ENCODE results near the gene KCTD13. TPM values are rescaled to one million over a fixed set of nuclear protein-coding genes. Genes with fewer than 3 reads are reported as not detected.

KCTD13 gene
- total and polyA plus RNA-seq, 10 of the 15 experiments (the other 5 are each of a cell fraction or from before 2014, with no cell fraction given): 3.3 to 29.2 (median 12.5) TPM

DNA sequence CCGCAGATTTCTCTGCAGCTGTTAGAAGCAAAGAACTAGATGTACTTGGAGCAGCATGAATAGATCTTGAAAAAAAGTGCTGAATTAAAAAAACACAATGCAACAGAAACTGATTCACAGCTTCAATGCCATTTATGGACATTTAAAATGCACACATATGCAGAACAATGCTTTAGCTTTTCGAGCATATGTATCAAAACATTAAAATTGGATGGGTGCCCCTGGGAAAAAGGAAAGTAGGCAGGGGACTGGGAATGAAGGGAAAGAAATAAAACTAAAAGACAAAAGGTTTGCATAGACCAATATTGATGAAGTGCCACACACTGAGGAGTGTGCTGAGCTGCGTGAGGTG lies 5.0 kb downstream of the KCTD13 start:
- Histone ChIP-seq H2AFZ (ENCODE audit: control insufficient read depth, low read depth, low read length) (no peak overlapping the region), H3K4me3 (no peak overlapping the region), H3K4me2 (ENCODE audit: control insufficient read depth, insufficient read depth) (no peak overlapping the region), H3K36me3 (ENCODE audit: control insufficient read depth in 2 of 2, insufficient read depth in 2 of 2, low read length in 1 of 2) (peaks cover 0 to 9% of the 10 kb centered on the region in 2 experiments; a peak in 3 of 4 replicates), H3K27ac (ENCODE audit: control insufficient read depth, insufficient read depth) (no peak overlapping the region), H3K9me3 (replicated peaks; ENCODE audit: control insufficient read depth, insufficient read depth, low read length) (no peaks in the 10 kb centered on the region), H4K20me1 (ENCODE audit: control insufficient read depth, insufficient read depth) (no peaks in the 10 kb centered on the region), H3K27me3 (replicated peaks in 1 of 2; ENCODE audit: control insufficient read depth in 2 of 2, insufficient read depth in 2 of 2, low read length in 1 of 2) (no peaks in the 10 kb centered on the region), H3K9ac (ENCODE audit: control insufficient read depth, insufficient read depth, low read length) (no peak overlapping the region), H3K4me1 (ENCODE audit: control insufficient read depth, insufficient read depth, low read length) (no peaks in the 10 kb centered on the region; the same call in 1 of the 2 replicates), H3K79me2 (ENCODE audit: control insufficient read depth, insufficient read depth, low read length) (peaks cover 11% of the 10 kb centered on the region)
- RAD21 ChIA-PET (ENCODE audit: unreplicated experiment): interaction anchor here (0.7 kb wide), 1 partner anchor 52 kb away, joined by 3 read pairs; no protein-coding TSS in a partner anchor
- SMC1A ChIA-PET (ENCODE audit: uncharacterized antibody, unreplicated experiment): interaction anchor here (1.0 to 1.1 kb wide), 2 partner anchors 40 to 55 kb away, joined by 3 to 4 read pairs; no protein-coding TSS in a partner anchor
- POLR2A ChIA-PET: no interaction called here
- FAIRE-seq (no peak), DNase-seq (ENCODE audit: low read depth, low spot score) (no peak), ATAC-seq (no peak)
- CTCF ChIA-PET: interaction anchor here (0.9 kb wide), 1 partner anchor 52 kb away, joined by 4 read pairs; no protein-coding TSS in a partner anchor
- in situ Hi-C loops (cut with MboI) (no loop called here), intact Hi-C loops (cut with micrococcal nuclease; ENCODE audit: unreplicated experiment) (loop anchor here (10.0 kb wide), 1 partner anchor 56 kb away; the partner anchor contains the start of gene CDIPT)
- TF ChIP-seq, protein P1, sequence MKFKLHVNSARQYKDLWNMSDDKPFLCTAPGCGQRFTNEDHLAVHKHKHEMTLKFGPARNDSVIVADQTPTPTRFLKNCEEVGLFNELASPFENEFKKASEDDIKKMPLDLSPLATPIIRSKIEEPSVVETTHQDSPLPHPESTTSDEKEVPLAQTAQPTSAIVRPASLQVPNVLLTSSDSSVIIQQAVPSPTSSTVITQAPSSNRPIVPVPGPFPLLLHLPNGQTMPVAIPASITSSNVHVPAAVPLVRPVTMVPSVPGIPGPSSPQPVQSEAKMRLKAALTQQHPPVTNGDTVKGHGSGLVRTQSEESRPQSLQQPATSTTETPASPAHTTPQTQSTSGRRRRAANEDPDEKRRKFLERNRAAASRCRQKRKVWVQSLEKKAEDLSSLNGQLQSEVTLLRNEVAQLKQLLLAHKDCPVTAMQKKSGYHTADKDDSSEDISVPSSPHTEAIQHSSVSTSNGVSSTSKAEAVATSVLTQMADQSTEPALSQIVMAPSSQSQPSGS (IDR thresholded peaks at IDR 0.05; ENCODE audit: low read length): no peak
- no TSS peak for BruUV-seq (replicated peaks)
- 95% methylated on average over 3 of the region's 3 CpGs for WGBS (ENCODE audit: insufficient coverage, insufficient replicate concordance, low lambda C conversion rate, missing lambda C conversion rate)

DNA sequence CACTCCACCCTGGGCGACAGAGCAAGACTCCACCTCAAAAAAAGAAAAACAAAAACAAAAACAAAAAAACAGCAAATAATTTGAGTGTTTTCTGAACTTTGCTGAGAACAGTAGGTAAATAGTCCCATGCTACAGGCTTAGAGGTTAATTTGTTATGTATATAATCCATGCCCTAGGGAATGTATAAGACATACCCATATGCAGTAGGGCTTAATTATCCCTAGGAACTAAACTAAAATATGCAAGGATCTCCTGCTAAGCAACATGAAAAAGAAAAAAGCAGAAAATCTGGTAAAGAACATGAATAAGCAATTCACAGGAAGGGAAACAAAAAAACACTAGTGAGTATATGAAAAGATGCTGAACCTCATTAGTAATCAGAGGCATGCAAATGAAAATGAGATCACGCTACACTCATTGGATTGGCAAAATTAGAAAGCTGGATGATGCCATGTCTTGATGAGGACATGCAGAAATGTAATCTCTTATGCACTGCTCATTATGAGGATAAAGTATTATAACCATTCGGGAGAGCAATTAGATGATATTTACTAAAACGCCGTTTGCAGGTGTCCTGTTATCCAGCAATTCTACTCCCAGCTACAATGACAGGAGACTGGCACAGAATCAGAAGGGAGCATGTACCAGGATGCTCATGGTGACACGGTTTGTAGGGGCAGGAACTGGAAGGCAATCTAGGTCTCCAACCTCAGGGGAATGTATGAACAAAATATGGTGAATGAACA lies 5.6 kb downstream of the KCTD13 start:
- CTCF ChIA-PET: interaction anchor here (0.9 kb wide), 1 partner anchor 52 kb away, joined by 4 read pairs; no protein-coding TSS in a partner anchor
- peaks cover 0 to 9% of the 10 kb centered on the region in 2 experiments; a peak in 3 of 4 replicates for H3K36me3 ChIP-seq (ENCODE audit: control insufficient read depth in 2 of 2, insufficient read depth in 2 of 2, low read length in 1 of 2)
- intact Hi-C loops (cut with micrococcal nuclease; ENCODE audit: unreplicated experiment): loop anchor here (10.0 kb wide), 1 partner anchor 56 kb away; the partner anchor contains the start of gene CDIPT

More for the DNA sequence above, 5.6 kb downstream of the KCTD13 start:
- no peak for FAIRE-seq
- H3K4me1 ChIP-seq (ENCODE audit: control insufficient read depth, insufficient read depth, low read length): no peaks in the 10 kb centered on the region; the same call in 1 of the 2 replicates
- 94% methylated on average over 6 of the region's 6 CpGs for WGBS (ENCODE audit: insufficient coverage, insufficient replicate concordance, low lambda C conversion rate, missing lambda C conversion rate)
- no peak for TF ChIP-seq RUNX3 (IDR thresholded peaks at IDR 0.05; ENCODE audit: low read length)
- TF ChIP-seq, protein P2, sequence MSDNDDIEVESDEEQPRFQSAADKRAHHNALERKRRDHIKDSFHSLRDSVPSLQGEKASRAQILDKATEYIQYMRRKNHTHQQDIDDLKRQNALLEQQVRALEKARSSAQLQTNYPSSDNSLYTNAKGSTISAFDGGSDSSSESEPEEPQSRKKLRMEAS (IDR thresholded peaks at IDR 0.05; ENCODE audit: low read depth, low read length): no peak
- ChIA-PET SMC1A (ENCODE audit: uncharacterized antibody, unreplicated experiment) (interaction anchor here (1.0 to 1.1 kb wide), 2 partner anchors 41 to 55 kb away, joined by 3 to 4 read pairs; no protein-coding TSS in a partner anchor), POLR2A (no interaction called here), RAD21 (ENCODE audit: unreplicated experiment) (no interaction called here)
- H3K79me2 ChIP-seq (ENCODE audit: control insufficient read depth, insufficient read depth, low read length): peaks cover 7% of the 10 kb centered on the region
- BruUV-seq (replicated peaks): no TSS peak
- no peak for ATAC-seq
- no peak overlapping the region for H3K9ac ChIP-seq (ENCODE audit: control insufficient read depth, insufficient read depth, low read length)
- no peak overlapping the region for H3K4me2 ChIP-seq (ENCODE audit: control insufficient read depth, insufficient read depth)
- no peaks in the 10 kb centered on the region for H4K20me1 ChIP-seq (ENCODE audit: control insufficient read depth, insufficient read depth)
- H3K9me3 ChIP-seq (replicated peaks; ENCODE audit: control insufficient read depth, insufficient read depth, low read length): no peaks in the 10 kb centered on the region
- no peak overlapping the region for H2AFZ ChIP-seq (ENCODE audit: control insufficient read depth, low read depth, low read length)
- in situ Hi-C loops (cut with MboI): no loop called here
- H3K27ac ChIP-seq (ENCODE audit: control insufficient read depth, insufficient read depth): no peak overlapping the region
- no peak for DNase-seq (ENCODE audit: low read depth, low spot score)
- no peak overlapping the region for H3K4me3 ChIP-seq
- H3K27me3 ChIP-seq (replicated peaks in 1 of 2; ENCODE audit: control insufficient read depth in 2 of 2, insufficient read depth in 2 of 2, low read length in 1 of 2): no peaks in the 10 kb centered on the region

All from GM12878 (cell line).